H1 (cell line): ENCODE results near the gene BCL11A. TPM values are rescaled to one million over a fixed set of nuclear protein-coding genes. Genes with fewer than 3 reads are reported as not detected.

ENCODE experiments used
- CTCF ChIA-PET: fragments of 300-600 bp; sonication (Branson Sonifier 250); formaldehyde crosslinking; loops from one replicate; lab custom pipeline; 2021; ENCODE audit not compliant: partially characterized antibody; lab: Charles Lee
- POLR2A ChIA-PET: fragments of 300-600 bp; sonication (Branson Sonifier 250); formaldehyde crosslinking; loops from one replicate; lab custom pipeline; 2021; ENCODE audit warnings: inconsistent platforms; ENCODE audit not compliant: partially characterized antibody; lab: Charles Lee
- DNase-seq, 2 experiments: peaks; one replicate each; pipeline versions ENCODE4 v3.0.0 to v3.0.0-alpha.2; 2010 to 2022; ENCODE audit warnings: low spot score in 2 of 2, low read depth in 1 of 2, mixed read lengths in 1 of 2
- FAIRE-seq: peaks from 2 replicates; lab custom pipeline; 2011; peaks lifted over from hg19 to GRCh38; lab: Jason Lieb, UNC
- H2AFZ ChIP-seq: 2 replicates; pipeline ENCODE4 v1.8.1; 2012; ENCODE audit warnings: low read length, inconsistent platforms
- H2AK5ac ChIP-seq: 2 replicates; pipeline ENCODE4 v1.6.1; 2013; ENCODE audit warnings: low read depth, low read length
- H2BK120ac ChIP-seq: replicated peaks from 2 replicates; pipeline ENCODE3; 2013; ENCODE audit warnings: low read depth, low read length, inconsistent platforms
- H2BK12ac ChIP-seq: 2 replicates; pipeline ENCODE4 v1.6.1; 2013; ENCODE audit warnings: low read depth, low read length
- H2BK15ac ChIP-seq: 2 replicates; pipeline ENCODE4 v1.6.1; 2013; ENCODE audit warnings: low read length
- H2BK20ac ChIP-seq: 2 replicates; pipeline ENCODE4 v1.6.1; 2013; ENCODE audit warnings: low read length
- H2BK5ac ChIP-seq: 2 replicates; pipeline ENCODE4 v1.6.1; 2013; ENCODE audit warnings: low read depth, low read length
- H3K14ac ChIP-seq: 2 replicates; pipeline ENCODE4 v1.6.1; 2013; ENCODE audit warnings: inconsistent platforms; ENCODE audit not compliant: insufficient read length
- H3K18ac ChIP-seq: 2 replicates; pipeline ENCODE4 v1.6.1; 2013; ENCODE audit warnings: low read length; ENCODE audit errors: extremely low read depth
- H3K23ac ChIP-seq: 2 replicates; pipeline ENCODE4 v1.6.1; 2013; ENCODE audit warnings: inconsistent platforms; ENCODE audit not compliant: insufficient read length
- H3K23me2 ChIP-seq: 2 replicates; pipeline ENCODE4 v1.6.1; 2013; ENCODE audit warnings: low read depth, low read length
- H3K27ac ChIP-seq: 2 replicates; pipeline ENCODE4 v1.6.1; 2011; ENCODE audit warnings: low read depth, low read length, inconsistent platforms
- H3K27me3 ChIP-seq, 4 experiments: replicated peaks in 1 of 4; 1 replicate in 1 of 4; 2 replicates in 3 of 4; pipeline versions ENCODE4 v1.6.1 to v1.8.1; 2011 to 2013; ENCODE audit warnings: low read length in 3 of 4, mild to moderate bottlenecking in 3 of 4, inconsistent platforms in 2 of 4, mixed read lengths in 2 of 4, moderate library complexity in 1 of 4; ENCODE audit not compliant: control insufficient read depth in 3 of 4, insufficient read depth in 3 of 4; ENCODE audit errors: extremely low read depth in 1 of 4
- H3K36me3 ChIP-seq, 4 experiments: 2 replicates each; pipeline versions ENCODE4 v1.6.1 to v1.8.1; 2011 to 2013; ENCODE audit warnings: mild to moderate bottlenecking in 4 of 4, low read length in 3 of 4, moderate library complexity in 2 of 4, control low read depth in 1 of 4, inconsistent platforms in 1 of 4; ENCODE audit not compliant: insufficient read depth in 4 of 4, control insufficient read depth in 2 of 4
- H3K4ac ChIP-seq: replicated peaks from 2 replicates; pipeline ENCODE3; 2013; ENCODE audit warnings: low read length, low read depth, mixed read lengths, inconsistent platforms; ENCODE audit not compliant: insufficient read length
- H3K4me1 ChIP-seq, 4 experiments: replicated peaks in 1 of 4; 1 replicate in 1 of 4; 2 replicates in 3 of 4; pipeline versions ENCODE4 v1.6.1 to v1.8.1; 2011 to 2013; ENCODE audit warnings: low read length in 3 of 4, inconsistent platforms in 2 of 4, mixed read lengths in 1 of 4; ENCODE audit not compliant: insufficient read depth in 4 of 4, control insufficient read depth in 3 of 4
- H3K4me2 ChIP-seq, 2 experiments: 2 replicates each; pipeline versions ENCODE4 v1.6.1 to v1.8.1; 2011 to 2013; ENCODE audit warnings: low read depth in 2 of 2, low read length in 2 of 2, control low read depth in 1 of 2, inconsistent platforms in 1 of 2, mild to moderate bottlenecking in 1 of 2; ENCODE audit not compliant: insufficient read depth in 1 of 2
- H3K4me3 ChIP-seq, 4 experiments: fragments of 200-600, 300-600 bp in 1 of 4; sonication (generic), shearing (Covaris generic), sonication (Bioruptor Twin) in 1 of 4; 2 replicates each; pipeline versions ENCODE4 v1.5.1 to v1.8.1; 2011 to 2016; ENCODE audit warnings: low read length in 4 of 4, low read depth in 3 of 4, control low read depth in 2 of 4, inconsistent platforms in 2 of 4, mild to moderate bottlenecking in 2 of 4, mixed read lengths in 1 of 4, moderate library complexity in 1 of 4; ENCODE audit not compliant: insufficient read depth in 2 of 4; ENCODE audit errors: extremely low read depth in 1 of 4
- H3K56ac ChIP-seq: replicated peaks from 2 replicates; pipeline ENCODE3; 2013; ENCODE audit warnings: low read depth, mild to moderate bottlenecking, mixed read lengths, low read length, inconsistent platforms; ENCODE audit not compliant: insufficient read length
- H3K79me1 ChIP-seq: 2 replicates; pipeline ENCODE4 v1.6.1; 2013; ENCODE audit warnings: low read depth, low read length, control low read depth
- H3K79me2 ChIP-seq, 2 experiments: 2 replicates each; pipeline versions ENCODE4 v1.6.1 to v1.8.1; 2012 to 2013; ENCODE audit warnings: low read length in 2 of 2, mild to moderate bottlenecking in 2 of 2, inconsistent platforms in 1 of 2; ENCODE audit not compliant: insufficient read depth in 2 of 2, control insufficient read depth in 1 of 2
- H3K9ac ChIP-seq, 4 experiments: replicated peaks in 1 of 4; 1 replicate in 1 of 4; 2 replicates in 3 of 4; pipeline versions ENCODE4 v1.6.1 to v1.8.1; 2011 to 2013; ENCODE audit warnings: low read depth in 3 of 4, low read length in 3 of 4, control low read depth in 2 of 4, mild to moderate bottlenecking in 2 of 4, moderate library complexity in 2 of 4, inconsistent platforms in 1 of 4; ENCODE audit errors: extremely low read depth in 1 of 4
- H3K9me3 ChIP-seq, 2 experiments: 2 replicates each; pipeline versions ENCODE4 v1.6.1 to v1.8.1; 2012 to 2013; ENCODE audit warnings: mild to moderate bottlenecking in 2 of 2, moderate library complexity in 2 of 2, control low read depth in 1 of 2, inconsistent platforms in 1 of 2, low read depth in 1 of 2, low read length in 1 of 2, mixed read lengths in 1 of 2; ENCODE audit not compliant: insufficient read depth in 2 of 2
- H4K20me1 ChIP-seq, 2 experiments: replicated peaks in 1 of 2; 2 replicates each; pipeline versions ENCODE3 to v1.8.1; 2011 to 2013; ENCODE audit warnings: inconsistent platforms in 2 of 2, low read length in 2 of 2, mild to moderate bottlenecking in 1 of 2; ENCODE audit not compliant: insufficient read depth in 2 of 2, control insufficient read depth in 1 of 2
- H4K5ac ChIP-seq: 2 replicates; pipeline ENCODE4 v1.6.1; 2013; ENCODE audit warnings: low read length, low read depth, mixed read lengths, inconsistent platforms; ENCODE audit not compliant: insufficient read length
- H4K8ac ChIP-seq: 2 replicates; pipeline ENCODE4 v1.8.0; 2013; ENCODE audit warnings: mild to moderate bottlenecking, moderate library complexity, low read length, inconsistent platforms; ENCODE audit not compliant: insufficient read depth; ENCODE audit errors: extremely low read depth
- H4K91ac ChIP-seq: replicated peaks from 2 replicates; pipeline ENCODE3; 2013; ENCODE audit warnings: low read length, mixed read lengths, inconsistent platforms; ENCODE audit not compliant: insufficient read length
- CBX5 ChIP-seq: fragments of 300-800, 300-1000 bp; sonication (generic); IDR thresholded peaks from 2 replicates; pipeline ENCODE4 v1.7.1; 2016; ENCODE audit warnings: antibody characterized with exemption, low read length, low read depth
- MAFK ChIP-seq: IDR thresholded peaks from 2 replicates; pipeline ENCODE4 v1.6.1; 2012; ENCODE audit warnings: low read depth, mild to moderate bottlenecking, improper control_type of control experiment, low read length
- NANOG ChIP-seq: IDR thresholded peaks from 2 replicates; pipeline ENCODE4 v1.6.1; 2011; ENCODE audit warnings: low read length, low read depth, mild to moderate bottlenecking, inconsistent platforms; ENCODE audit not compliant: insufficient read depth, poor library complexity, severe bottlenecking
- PHF8 ChIP-seq: fragments of 200-600 bp; sonication (generic); conservative IDR thresholded peaks from 2 replicates; pipeline ENCODE4 v1.7.1; 2012; ENCODE audit warnings: low read depth, mild to moderate bottlenecking, inconsistent platforms, low read length, moderate library complexity
- POLR2AphosphoS5 ChIP-seq: IDR thresholded peaks from 2 replicates; pipeline ENCODE4 v1.6.1; 2011; ENCODE audit warnings: low read depth, low read length
- TAF7 ChIP-seq: optimal IDR thresholded peaks from 2 replicates; pipeline ENCODE3; 2011; ENCODE audit warnings: low read depth, mild to moderate bottlenecking, inconsistent platforms, low read length, moderate library complexity, borderline replicate concordance
- WGBS, 2 experiments: shearing (Covaris generic) in 1 of 2; methylation state at CpG; one replicate each; pipeline versions ENCODE4 v1.1.6 to v1.1.7; 2013 to 2015; ENCODE audit warnings: low lambda C conversion rate in 2 of 2, mixed read lengths in 2 of 2, inconsistent platforms in 1 of 2, low coverage in 1 of 2, missing lambda C conversion rate in 1 of 2; ENCODE audit not compliant: insufficient replicate concordance in 2 of 2, insufficient coverage in 1 of 2, insufficient read length in 1 of 2; ENCODE audit errors: extremely low coverage in 1 of 2, missing lambda C conversion rate in 1 of 2; 5-methylcytosine and 5-hydroxymethylcytosine counted together
- polyA plus RNA-seq, 7 experiments: library from polyadenylated mRNA; depleted of rRNA in 3 of 7; stranded (reverse) in 5 of 7; unstranded in 2 of 7; fragments of >200 nt in 5 of 7; fragments of 200-250 nt in 2 of 7; gene quantifications; 1 replicate in 5 of 7; 2 replicates in 1 of 7; 4 replicates in 1 of 7; pipeline versions ENCODE4 v1.2.1 to v1.2.3, GENCODE V29; 2011 to 2013; ENCODE audit warnings: missing spikeins in 2 of 7, mixed read lengths in 2 of 7
- total RNA-seq: library from RNA; stranded (reverse); fragmentation: NEBNext Ultra II Directional; extraction: Animal tissue kit (Norgen Biotek cat#: 25700); gene quantifications from 2 replicates; pipeline ENCODE4 v1.2.1, GENCODE V29; 2021
- TF ChIP-seq, protein P1 (sequence below): IDR thresholded peaks from 2 replicates; pipeline ENCODE4 v1.6.1; 2012; ENCODE audit warnings: inconsistent platforms

Gene BCL11A
- total and polyA plus RNA-seq, 2 of the 8 experiments (the other 6 are each of a cell fraction or from before 2014, with no cell fraction given): 11.9 to 59.3 TPM

DNA sequence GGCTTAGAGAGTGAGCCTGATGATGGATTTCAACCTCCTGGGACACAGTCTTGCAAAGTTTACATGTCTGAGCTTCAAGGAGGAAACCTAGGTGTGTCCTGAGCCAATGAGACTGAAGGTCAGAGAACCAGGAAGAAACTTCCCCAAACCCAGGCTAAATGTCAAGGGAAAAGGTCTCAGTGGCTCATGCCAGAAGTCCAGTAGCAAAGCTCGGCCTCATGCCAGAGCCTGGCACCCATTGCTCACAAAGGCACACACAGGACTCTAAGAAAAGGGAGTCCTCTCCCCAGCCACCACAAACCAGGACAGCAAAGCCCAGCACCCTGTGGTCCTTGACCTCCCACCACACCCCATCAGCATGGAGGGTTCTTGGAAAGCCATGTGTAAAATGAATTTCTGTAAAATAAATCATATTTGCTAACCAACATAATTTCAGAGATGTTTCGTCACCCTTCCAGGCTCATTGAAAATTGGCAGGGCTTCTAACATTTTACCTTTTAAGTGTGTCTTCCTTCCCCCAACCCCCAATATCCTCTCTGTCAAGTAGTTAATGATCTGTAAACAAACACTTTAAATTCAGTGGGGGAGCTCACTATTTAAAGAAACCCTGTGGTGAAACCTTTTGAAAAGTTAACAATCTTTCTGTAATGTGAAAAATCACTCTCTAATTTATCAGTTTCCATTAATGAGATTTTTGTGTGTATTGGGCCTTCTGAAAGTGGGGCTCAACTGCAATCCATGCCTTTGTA is 77.1 kb downstream of the BCL11A start:
- Histone ChIP-seq H3K4ac (no peak overlapping the region), H3K9me3 (no peaks in the 10 kb centered on the region), H3K56ac (no peak overlapping the region), H2AK5ac (peak overlapping the region; percentile 75; the same call in 1 of the 2 replicates), H2BK5ac (no peak overlapping the region), H3K27me3 (peaks cover 0 to 2% (median under 1%) of the 10 kb centered on the region in 4 experiments; a peak in 4 of 7 replicates), H3K23ac (no peak overlapping the region), H3K4me3 (peak overlapping the region in 1 of 4 experiments; percentile 20; a peak in 1 of 8 replicates), H2BK15ac (0 out of 2 replicates have a peak overlapping the region, but pooled peaks have one; percentile 76), H3K79me2 (peaks cover 9 to 78% of the 10 kb centered on the region in 2 experiments), H4K5ac (no peak overlapping the region), H3K27ac (no peak overlapping the region), H4K20me1 (peaks cover 21 to 27% of the 10 kb centered on the region in 2 experiments), H3K9ac (no peak overlapping the region), H4K91ac (no peak overlapping the region), H3K14ac (no peak overlapping the region), H3K79me1 (peaks cover 15% of the 10 kb centered on the region), H2AFZ (no peak overlapping the region), H2BK20ac (0 out of 2 replicates have a peak overlapping the region, but pooled peaks have one; percentile 9), H2BK120ac (no peak overlapping the region), H3K4me2 (peak overlapping the region; percentile 43 to 52), H3K18ac (peak overlapping the region; percentile 67), H2BK12ac (peak overlapping the region; percentile 72; the same call in 1 of the 2 replicates), H3K4me1 (peaks cover 22 to 52% (median 45%) of the 10 kb centered on the region in 4 experiments), H3K23me2 (no peaks in the 10 kb centered on the region; the same call in 1 of the 2 replicates), H3K36me3 (peaks cover 0 to 9% (median 0%) of the 10 kb centered on the region in 4 experiments; a peak in 2 of 8 replicates), H4K8ac (no peak overlapping the region)
- 62% methylated on average over 2 of the region's 2 CpGs; no CpG with 5 or more reads in 1 of the 2 experiments for WGBS, 2 experiments
- DNase-seq (no peak), FAIRE-seq (no peak)
- CTCF ChIA-PET: interaction anchor here (0.5 to 2.9 kb wide), 6 partner anchors 10 to 154 kb away, joined by 3 to 9 read pairs (median 4); no protein-coding TSS in a partner anchor
- POLR2A ChIA-PET: interaction anchor here (0.8 to 2.1 kb wide), 6 partner anchors 9 to 73 kb away, joined by 3 to 10 read pairs (median 4); no protein-coding TSS in a partner anchor
- TF ChIP-seq POLR2AphosphoS5: no peak
- TF ChIP-seq PHF8: no peak
- no peak for TF ChIP-seq TAF7
- TF ChIP-seq, protein P1, sequence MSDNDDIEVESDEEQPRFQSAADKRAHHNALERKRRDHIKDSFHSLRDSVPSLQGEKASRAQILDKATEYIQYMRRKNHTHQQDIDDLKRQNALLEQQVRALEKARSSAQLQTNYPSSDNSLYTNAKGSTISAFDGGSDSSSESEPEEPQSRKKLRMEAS: no peak
- no peak for TF ChIP-seq CBX5
- no peak for TF ChIP-seq MAFK
- peak; percentile 80 for TF ChIP-seq NANOG
